K562 (cell line): ENCODE measurements around the gene DDX50. TPM values are rescaled to one million over a fixed set of nuclear protein-coding genes. Genes with fewer than 3 reads are reported as not detected.

Experiments used
- CBFA2T3 ChIP-seq: fragments of 450-650 bp; IDR thresholded peaks from 2 replicates; pipeline ENCODE4 v1.6.1; 2017
- CBX8 ChIP-seq: fragments of 200-600 bp; sonication (generic); IDR thresholded peaks from 2 replicates; pipeline ENCODE4 v1.6.1; 2012; ENCODE audit warnings: borderline replicate concordance, mixed run types, low read depth, mild to moderate bottlenecking, moderate library complexity, mixed read lengths, low read length, control low read depth, inconsistent platforms; ENCODE audit not compliant: poor library complexity, severe bottlenecking; ENCODE audit errors: extremely low read depth
- CCAR2 ChIP-seq: fragments of 200-400 bp; formaldehyde crosslinking; IDR thresholded peaks from 2 replicates; pipeline ENCODE4 v1.6.1; 2017; ENCODE audit warnings: mild to moderate bottlenecking, low read depth, low read length
- COPS2 ChIP-seq: fragments of 450-650 bp; conservative IDR thresholded peaks from 2 replicates; pipeline ENCODE4 v1.6.1; 2016; ENCODE audit warnings: mild to moderate bottlenecking, moderate library complexity
- EP400 ChIP-seq: fragments of 450-650 bp; IDR thresholded peaks from 2 replicates; pipeline ENCODE4 v1.6.1; 2017; ENCODE audit warnings: antibody characterized with exemption, mild to moderate bottlenecking, moderate library complexity
- HOMEZ ChIP-seq: fragments of 250-450 bp; sonication (Bioruptor Pico); IDR thresholded peaks from 2 replicates; pipeline ENCODE4 v1.4.0; 2020; ENCODE audit warnings: mild to moderate bottlenecking, moderate library complexity
- MTA3 ChIP-seq: fragments of 450-650 bp; formaldehyde crosslinking; IDR thresholded peaks from 2 replicates; pipeline ENCODE4 v1.6.1; 2017; ENCODE audit warnings: mild to moderate bottlenecking, borderline replicate concordance
- RCOR1 ChIP-seq, 2 experiments: IDR thresholded peaks; 2 replicates each; pipeline ENCODE4 v1.6.1; 2012; ENCODE audit warnings: low read depth in 2 of 2, low read length in 2 of 2, borderline replicate concordance in 1 of 2, improper control_type of control experiment in 1 of 2
- RFX1 ChIP-seq: fragments of 450-650 bp; IDR thresholded peaks from 2 replicates; pipeline ENCODE4 v1.6.1; 2016; ENCODE audit warnings: mild to moderate bottlenecking, moderate library complexity
- SP1 ChIP-seq: sonication (generic); formaldehyde crosslinking; IDR thresholded peaks from 2 replicates; pipeline ENCODE4 v1.8.1; 2022; ENCODE audit warnings: mild to moderate bottlenecking, missing genetic modification reagents
- TOE1 ChIP-seq, 2 experiments: fragments of 450-650 bp in 1 of 2; sonication (generic) in 1 of 2; formaldehyde crosslinking in 1 of 2; IDR thresholded peaks; 2 replicates each; pipeline versions ENCODE4 v1.7.1 to v1.8.0; 2016 to 2022; ENCODE audit warnings: borderline replicate concordance in 2 of 2, mild to moderate bottlenecking in 2 of 2, antibody characterized with exemption in 1 of 2, inconsistent platforms in 1 of 2, low read depth in 1 of 2, missing genetic modification reagents in 1 of 2, moderate library complexity in 1 of 2
- ZNF232 ChIP-seq: sonication (generic); formaldehyde crosslinking; IDR thresholded peaks from 2 replicates; pipeline ENCODE4 v1.8.0; 2022; ENCODE audit warnings: mild to moderate bottlenecking, missing genetic modification reagents
- ZNF280A ChIP-seq: fragments of 450-650 bp; IDR thresholded peaks from 2 replicates; pipeline ENCODE4 v1.6.1; 2018; ENCODE audit warnings: mild to moderate bottlenecking, low read depth; ENCODE audit not compliant: partially characterized antibody
- ZNF282 ChIP-seq: sonication (generic); formaldehyde crosslinking; IDR thresholded peaks from 2 replicates; pipeline ENCODE4 v1.8.1; 2023; ENCODE audit warnings: missing genetic modification reagents
- ZNF354B ChIP-seq: fragments of 250-450 bp; sonication (Bioruptor Pico); IDR thresholded peaks from 2 replicates; pipeline ENCODE4 v1.4.0; 2020
- ZZZ3 ChIP-seq: fragments of 450-650 bp; IDR thresholded peaks from 2 replicates; pipeline ENCODE4 v1.6.1; 2016; ENCODE audit warnings: antibody characterized with exemption, mild to moderate bottlenecking, moderate library complexity
- polyA plus RNA-seq, 8 experiments: library from polyadenylated mRNA; depleted of rRNA in 4 of 8; stranded (reverse) in 5 of 8; unstranded in 3 of 8; fragments of >200 nt; fragmentation: Nextera tagmentation in 2 of 8; fragmentation: Illumina TruSeq in 1 of 8; extraction: Ambion mirVana in 2 of 8; extraction: Trizol in 1 of 8; gene quantifications; 2 replicates each; pipeline versions ENCODE4 v1.2.1 to v1.2.3, GENCODE V29; 2011 to 2014; ENCODE audit warnings: inconsistent platforms in 1 of 8, missing spikeins in 1 of 8
- total RNA-seq, 7 experiments: library from RNA; depleted of rRNA in 6 of 7; stranded (reverse); fragments of >200 nt in 6 of 7; fragmentation: Illumina TruSeq in 2 of 7; extraction: Trizol in 2 of 7; gene quantifications; 2 replicates each; pipeline versions ENCODE4 v1.2.1 to v1.2.3, GENCODE V29; 2011 to 2021; ENCODE audit warnings: low replicate concordance in 1 of 7
- TF ChIP-seq, protein P1 (sequence below): IDR thresholded peaks from 2 replicates; pipeline ENCODE4 v1.6.1; 2011; ENCODE audit warnings: borderline replicate concordance, low read depth, mild to moderate bottlenecking, moderate library complexity, low read length; ENCODE audit not compliant: insufficient read depth, poor library complexity, severe bottlenecking
- TF ChIP-seq, protein P2 (sequence below): IDR thresholded peaks from 2 replicates; pipeline ENCODE4 v1.6.1; 2012; ENCODE audit warnings: low read depth, low read length, improper control_type of control experiment, borderline replicate concordance

Gene DDX50
- total and polyA plus RNA-seq, 9 of the 15 experiments (the other 6 are each of a cell fraction or from before 2014, with no cell fraction given) = 36.7 to 86.8 (median 57.4) TPM

GRCh38 chr10:68955832-68956532 lies 54.9 kb downstream of the DDX50 start, which contains the start of gene DDX21 (continued):
- TF ChIP-seq, protein P1, sequence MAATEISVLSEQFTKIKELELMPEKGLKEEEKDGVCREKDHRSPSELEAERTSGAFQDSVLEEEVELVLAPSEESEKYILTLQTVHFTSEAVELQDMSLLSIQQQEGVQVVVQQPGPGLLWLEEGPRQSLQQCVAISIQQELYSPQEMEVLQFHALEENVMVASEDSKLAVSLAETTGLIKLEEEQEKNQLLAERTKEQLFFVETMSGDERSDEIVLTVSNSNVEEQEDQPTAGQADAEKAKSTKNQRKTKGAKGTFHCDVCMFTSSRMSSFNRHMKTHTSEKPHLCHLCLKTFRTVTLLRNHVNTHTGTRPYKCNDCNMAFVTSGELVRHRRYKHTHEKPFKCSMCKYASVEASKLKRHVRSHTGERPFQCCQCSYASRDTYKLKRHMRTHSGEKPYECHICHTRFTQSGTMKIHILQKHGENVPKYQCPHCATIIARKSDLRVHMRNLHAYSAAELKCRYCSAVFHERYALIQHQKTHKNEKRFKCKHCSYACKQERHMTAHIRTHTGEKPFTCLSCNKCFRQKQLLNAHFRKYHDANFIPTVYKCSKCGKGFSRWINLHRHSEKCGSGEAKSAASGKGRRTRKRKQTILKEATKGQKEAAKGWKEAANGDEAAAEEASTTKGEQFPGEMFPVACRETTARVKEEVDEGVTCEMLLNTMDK = peak; percentile 78
- TF ChIP-seq MTA3 (peak; percentile 70), EP400 (peak; percentile 100), ZNF232 (no peak; the same call in 1 of the 2 replicates), ZNF280A (no peak), ZNF282 (CRISPR knock-in tag) (peak; percentile 96; the same call in 1 of the 2 replicates), RCOR1 (IDR thresholded peaks at IDR 0.05; ENCODE audit: borderline replicate concordance in 1 of 2, low read depth in 2 of 2, low read length in 2 of 2) (peak; percentile 7 to 45; a peak in 2 of 4 replicates), TOE1 (IDR thresholded peaks at IDR 0.05; ENCODE audit: borderline replicate concordance) (peak; percentile 77), TOE1 (CRISPR knock-in tag; IDR thresholded peaks at IDR 0.05; ENCODE audit: borderline replicate concordance, low read depth) (peak; percentile 90), ZZZ3 (peak; percentile 88), CBX8 (no peak), CBFA2T3 (no peak), CCAR2 (no peak), COPS2 (no peak), RFX1 (peak; percentile 32; the same call in 1 of the 2 replicates), SP1 (peak; percentile 78; the same call in 1 of the 2 replicates), HOMEZ (CRISPR knock-in tag) (no peak), ZNF354B (no peak)
- TF ChIP-seq, protein P2, sequence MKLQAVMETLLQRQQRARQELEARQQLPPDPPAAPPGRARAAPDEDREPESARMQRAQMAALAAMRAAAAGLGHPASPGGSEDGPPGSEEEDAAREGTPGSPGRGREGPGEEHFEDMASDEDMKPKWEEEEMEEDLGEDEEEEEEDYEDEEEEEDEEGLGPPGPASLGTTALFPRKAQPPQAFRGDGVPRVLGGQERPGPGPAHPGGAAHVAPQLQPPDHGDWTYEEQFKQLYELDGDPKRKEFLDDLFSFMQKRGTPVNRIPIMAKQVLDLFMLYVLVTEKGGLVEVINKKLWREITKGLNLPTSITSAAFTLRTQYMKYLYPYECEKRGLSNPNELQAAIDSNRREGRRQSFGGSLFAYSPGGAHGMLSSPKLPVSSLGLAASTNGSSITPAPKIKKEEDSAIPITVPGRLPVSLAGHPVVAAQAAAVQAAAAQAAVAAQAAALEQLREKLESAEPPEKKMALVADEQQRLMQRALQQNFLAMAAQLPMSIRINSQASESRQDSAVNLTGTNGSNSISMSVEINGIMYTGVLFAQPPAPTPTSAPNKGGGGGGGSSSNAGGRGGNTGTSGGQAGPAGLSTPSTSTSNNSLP = 0 out of 2 replicates have a peak, but pooled peaks have one; percentile 46
